GM18505 (cell line): ENCODE results near the gene METTL25B.
"Not testable (repeated sequence)": the region's sequence is repeated elsewhere in the genome, so short reads cannot be mapped to it uniquely, and the experiment has no call there.

Experiments used
- ATAC-seq: cut with Tn5 transposase; IDR thresholded peaks from one replicate; pipeline ENCODE4 v1.9.1; 2021; ENCODE audit not compliant: unreplicated experiment
- POLR2A ChIP-seq: IDR thresholded peaks from 4 replicates; pipeline ENCODE4 v1.6.1; 2011; ENCODE audit warnings: borderline replicate concordance; ENCODE audit not compliant: insufficient read depth, insufficient read length; ENCODE audit errors: extremely low read depth

Gene METTL25B

DNA sequence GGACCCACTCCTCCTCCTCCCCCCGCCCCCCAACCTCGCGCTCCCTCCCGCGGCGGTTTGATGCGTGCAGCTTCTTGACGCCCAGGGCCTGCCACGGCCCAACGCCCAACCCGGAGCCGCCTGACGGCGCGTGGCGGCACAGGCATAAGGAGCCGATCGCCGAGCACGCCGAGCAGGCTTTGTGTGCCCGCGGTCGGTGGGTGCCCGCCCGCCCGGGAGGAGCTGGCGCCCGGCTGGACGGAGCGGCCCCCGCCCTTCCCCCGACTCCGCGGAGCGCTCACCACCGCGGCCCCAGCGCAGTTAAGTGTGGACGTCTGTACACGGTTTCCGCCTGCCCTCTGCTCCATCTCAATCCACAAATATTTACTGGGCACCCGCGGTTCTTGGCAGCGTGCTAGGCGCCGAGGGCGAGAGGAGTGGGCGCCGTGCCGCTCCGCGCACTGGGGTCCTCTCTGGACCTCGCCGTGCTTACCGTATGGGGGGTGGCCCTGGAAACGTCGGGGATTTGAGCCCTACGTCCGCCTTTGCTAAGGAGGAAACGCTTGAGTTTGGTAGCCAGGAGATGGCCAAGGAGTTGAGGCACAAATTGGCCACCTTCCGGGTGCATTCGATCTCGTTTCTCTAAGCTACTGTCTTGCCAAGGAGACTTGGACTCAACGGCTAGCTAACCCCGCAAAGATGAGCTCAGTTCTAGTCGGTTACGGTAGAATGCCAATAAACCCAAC is 23.6 kb downstream of the METTL25B start:
- ATAC-seq, result peak; percentile 64
- peak; percentile 71 for TF ChIP-seq POLR2A

DNA sequence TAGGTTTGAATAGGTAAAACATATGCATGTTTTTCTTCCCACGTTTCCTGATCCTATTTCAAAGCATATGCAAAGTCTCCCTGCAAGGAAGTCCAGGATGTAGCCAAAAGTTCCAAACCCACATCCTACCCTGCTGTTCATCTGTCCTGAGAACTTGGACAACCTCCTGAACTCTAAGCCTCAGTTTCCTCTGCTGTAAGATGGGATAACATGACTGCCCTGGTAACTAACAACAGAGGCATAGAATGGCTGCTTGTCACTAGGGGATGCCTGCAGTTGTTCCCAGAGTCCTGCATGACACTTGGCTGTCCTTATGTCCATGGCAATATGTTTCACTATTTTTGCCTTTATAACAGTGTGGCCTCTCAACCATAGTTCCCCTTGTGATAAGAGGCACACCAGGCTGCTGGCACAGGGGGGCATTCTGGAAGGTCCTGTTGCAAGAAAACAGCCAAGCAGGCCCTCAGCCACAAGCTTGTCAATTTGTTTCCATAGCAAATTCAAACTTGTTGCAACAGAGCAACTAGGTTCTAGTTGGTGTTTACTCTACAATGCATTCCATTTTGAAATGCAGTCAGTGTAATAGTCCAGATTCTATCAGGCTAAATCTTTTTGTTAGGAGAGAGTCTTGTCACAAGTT is 24.7 kb downstream of the METTL25B start:
- no peak for ATAC-seq
- TF ChIP-seq POLR2A, result no peak

DNA sequence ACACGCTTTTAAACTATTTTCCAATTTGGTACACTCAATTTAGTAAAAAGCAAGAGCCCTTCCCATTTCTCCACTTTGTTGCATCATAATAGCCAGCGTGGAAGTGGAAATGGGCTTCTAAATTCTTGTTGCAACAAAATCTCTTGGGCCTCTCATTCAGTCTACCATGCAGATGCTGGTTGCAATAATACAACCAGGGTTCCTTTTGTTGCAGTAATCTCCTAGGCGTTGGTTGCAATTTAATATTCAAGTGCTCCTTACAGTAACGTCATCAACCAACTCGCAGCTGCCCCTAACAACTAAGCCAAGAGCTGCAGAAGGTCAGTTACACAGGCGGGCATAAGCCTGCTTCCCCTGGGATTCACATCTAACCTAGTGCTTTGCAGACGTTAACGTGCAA is 25.9 kb downstream of the METTL25B start:
- TF ChIP-seq POLR2A, result no peak
- ATAC-seq, result no peak

DNA sequence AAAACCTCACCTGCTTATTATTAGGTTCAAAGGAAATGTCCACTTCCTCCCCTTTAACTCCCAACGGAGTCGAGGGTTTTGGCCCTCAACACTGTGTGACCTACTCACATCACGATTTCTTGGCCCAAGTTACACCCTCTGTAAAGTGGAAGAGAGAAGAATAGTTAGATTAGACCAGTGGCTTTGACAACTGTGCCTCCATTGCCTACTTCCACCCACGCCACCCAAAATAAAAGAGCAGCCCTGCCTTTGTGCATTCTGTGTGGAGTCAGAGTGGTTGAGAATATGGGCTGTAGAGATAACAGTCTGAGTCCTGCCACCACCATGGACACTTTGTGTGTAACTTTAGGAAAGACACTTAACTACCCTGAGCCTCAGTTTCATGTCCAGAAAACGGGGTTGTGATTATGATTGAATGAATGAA is 27.3 kb downstream of the METTL25B start:
- ATAC-seq, result no peak

DNA sequence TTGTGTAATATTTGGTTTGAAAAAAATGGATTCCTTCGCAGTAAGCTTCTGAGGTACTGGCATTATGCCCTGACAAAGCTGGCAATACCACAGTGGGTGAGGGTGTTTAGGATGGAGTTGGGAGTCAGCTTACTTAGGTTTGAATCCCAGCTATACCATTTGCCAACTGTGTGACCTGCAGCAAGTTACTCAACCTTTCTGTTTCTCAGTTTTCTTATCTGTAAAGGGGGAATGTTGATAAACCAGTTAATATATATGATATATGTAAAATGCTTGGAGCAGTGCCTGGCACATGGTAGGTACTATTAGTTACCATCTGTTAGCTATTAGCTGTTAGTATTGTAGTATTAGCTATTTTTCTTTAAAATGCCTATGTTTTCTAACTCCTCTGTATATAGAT is 28.1 kb downstream of the METTL25B start:
- no peak for TF ChIP-seq POLR2A
- ATAC-seq, result no peak

More for the DNA sequence above, 27.3 kb downstream of the METTL25B start:
- TF ChIP-seq POLR2A, result no peak

DNA sequence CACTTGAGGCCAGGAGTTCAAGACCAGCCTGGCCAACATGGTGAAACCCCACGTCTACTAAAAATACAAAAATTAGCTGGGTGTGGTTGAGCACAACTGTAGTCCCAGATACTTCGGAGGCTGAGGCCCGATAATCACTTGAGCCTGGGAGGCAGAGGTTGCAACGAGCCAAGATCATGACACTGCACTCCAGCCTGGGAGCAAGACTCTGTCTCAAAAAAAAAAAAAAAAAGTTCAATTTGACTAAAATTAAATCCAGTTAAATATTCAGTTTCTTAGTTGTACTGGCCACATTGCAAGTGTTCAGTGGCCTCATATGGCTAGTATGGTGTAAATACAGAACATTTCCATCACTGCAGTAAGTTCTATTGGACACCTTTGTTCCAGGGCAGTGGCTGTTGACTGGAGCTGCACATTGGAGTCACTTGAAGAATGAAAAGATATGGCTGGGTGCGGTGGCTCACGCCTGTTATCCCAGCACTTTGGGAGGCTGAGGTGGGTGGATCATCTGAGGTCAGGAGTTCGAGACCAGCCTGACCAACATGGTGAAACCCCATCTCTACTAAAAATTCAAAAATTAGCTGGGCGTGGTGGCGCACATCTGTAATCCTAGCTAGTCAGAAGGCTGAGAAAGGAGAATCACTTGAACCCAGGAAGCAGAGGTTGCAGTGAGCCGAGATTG is 29.4 kb downstream of the METTL25B start:
- not testable (repeated sequence) for ATAC-seq

DNA sequence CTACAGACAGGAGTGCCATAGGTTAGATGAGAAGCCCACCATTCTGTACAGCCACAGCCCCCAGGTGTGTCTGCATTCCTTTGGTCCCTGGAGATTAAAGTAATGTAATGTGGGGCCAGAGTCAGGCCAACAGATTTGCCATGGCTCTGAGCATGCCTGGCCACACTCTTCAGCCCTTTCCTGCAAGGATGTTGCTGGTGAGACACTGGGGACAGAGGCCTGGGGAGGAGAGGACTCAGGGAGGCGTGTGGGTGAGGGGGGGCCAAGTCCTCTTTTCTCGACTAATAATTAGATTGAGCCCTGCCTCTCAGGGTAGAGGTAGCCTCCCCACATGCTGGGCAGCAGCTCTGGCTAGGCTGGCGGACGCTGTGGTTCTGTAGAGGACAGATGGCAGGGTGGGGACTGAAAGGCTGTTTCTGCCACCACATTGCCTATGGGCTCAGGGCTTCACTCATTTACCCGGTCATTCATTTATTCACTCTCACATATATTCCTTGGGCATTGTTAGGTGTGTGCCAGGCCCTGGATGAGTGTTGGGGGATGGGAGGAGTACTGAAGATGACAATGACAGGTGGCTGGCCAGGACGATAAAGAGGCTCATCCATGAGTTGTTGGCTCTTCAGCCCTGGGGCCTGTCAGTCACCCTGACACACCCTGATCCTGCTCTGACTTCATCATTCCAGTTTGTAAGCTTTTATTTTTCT is 32.0 kb downstream of the METTL25B start:
- ATAC-seq, result no peak
- TF ChIP-seq POLR2A, result no peak

DNA sequence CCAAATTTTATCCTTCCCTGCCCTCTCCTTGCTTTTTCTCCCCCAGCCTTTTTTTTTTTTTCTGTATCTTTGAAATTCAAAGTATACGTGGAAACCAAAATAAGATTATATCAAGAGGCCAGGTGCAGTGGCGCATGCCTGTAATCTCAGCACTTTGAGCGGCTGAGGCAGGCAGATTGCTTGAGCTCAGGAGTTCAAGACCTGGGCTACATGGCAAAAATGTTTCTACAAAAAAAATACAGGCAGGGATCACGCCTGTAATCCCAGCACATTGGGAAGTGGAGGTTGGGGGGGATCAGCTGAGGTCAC is 32.5 kb downstream of the METTL25B start:
- no peak for TF ChIP-seq POLR2A
- ATAC-seq, result no peak

DNA sequence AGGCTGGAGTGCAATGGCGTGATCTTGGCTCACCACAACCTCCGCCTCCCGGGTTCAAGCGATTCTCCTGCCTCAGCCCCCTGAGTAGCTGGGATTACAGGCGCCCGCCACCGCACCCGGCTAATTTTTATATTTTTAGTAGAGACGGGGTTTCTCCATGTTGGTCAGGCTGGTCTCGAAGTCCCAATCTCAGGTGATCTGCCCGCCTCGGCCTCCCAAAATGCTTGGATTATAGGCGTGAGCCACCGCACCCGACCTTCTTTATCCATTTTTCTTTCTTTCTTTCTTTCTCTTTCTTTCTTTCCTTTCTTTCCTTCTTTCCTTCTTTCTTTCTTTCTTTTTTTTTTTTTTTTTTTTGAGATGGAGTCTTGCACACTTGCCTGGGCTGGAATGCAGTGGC is 36.9 kb downstream of the METTL25B start:
- ATAC-seq, result not testable (repeated sequence)

DNA sequence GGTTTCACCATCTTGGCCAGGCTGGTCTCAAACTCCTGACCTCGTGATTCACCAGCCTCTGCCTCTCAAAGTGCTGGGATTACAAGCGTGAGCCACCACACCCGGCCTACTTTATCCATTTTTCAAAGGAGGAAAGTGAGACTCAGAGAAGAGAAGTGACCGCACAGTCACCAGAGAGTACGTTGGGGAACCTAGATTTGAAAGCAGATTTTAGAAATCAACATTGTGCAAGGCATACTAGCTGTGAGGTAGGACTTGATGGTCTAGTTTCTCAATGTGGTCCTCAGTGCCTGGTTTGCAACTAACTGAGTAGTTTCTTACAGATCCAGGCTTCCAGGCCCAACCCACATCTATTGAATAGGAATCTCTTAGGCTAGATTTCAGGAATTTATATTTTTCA is 37.4 kb downstream of the METTL25B start:
- TF ChIP-seq POLR2A, result no peak
- ATAC-seq, result no peak

DNA sequence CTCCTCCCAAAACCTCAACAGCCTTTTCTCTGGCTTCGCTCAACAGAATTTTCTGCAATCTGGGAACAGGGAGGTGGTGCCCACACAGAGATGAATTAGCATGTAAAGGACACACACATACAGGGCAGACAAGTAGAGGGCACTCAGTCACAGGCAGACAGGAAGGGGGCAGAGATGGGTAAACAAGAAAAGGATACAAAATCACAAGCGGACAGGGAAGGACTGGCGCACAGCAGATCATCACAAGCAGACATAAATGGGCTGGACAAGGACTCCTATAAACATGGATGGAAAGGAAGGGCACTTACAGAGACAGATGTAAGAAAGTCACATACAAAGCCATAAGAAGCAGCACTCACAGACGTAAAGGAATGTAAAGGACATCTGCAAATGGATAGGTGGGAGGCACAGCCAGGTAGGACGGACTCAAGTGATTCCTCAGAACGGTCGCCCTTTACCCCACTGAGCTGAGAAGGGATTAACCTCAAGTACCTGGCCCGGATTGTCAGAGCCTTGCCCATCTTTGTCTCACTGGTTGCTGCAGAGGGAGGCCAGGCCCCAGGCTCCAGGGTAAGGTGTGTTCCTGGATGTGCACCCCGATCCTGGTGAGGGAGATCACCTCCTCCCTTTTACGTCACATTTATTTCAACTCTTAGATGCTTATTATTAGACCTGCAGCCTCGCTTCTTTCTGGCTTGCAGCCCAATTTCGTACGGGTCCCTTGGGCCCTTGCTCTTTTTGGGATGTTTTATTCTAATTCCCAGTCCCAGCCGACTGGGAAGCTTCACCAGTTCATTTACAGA is 38.2 kb downstream of the METTL25B start:
- ATAC-seq, result peak; percentile 16
- peak; percentile 56 for TF ChIP-seq POLR2A

DNA sequence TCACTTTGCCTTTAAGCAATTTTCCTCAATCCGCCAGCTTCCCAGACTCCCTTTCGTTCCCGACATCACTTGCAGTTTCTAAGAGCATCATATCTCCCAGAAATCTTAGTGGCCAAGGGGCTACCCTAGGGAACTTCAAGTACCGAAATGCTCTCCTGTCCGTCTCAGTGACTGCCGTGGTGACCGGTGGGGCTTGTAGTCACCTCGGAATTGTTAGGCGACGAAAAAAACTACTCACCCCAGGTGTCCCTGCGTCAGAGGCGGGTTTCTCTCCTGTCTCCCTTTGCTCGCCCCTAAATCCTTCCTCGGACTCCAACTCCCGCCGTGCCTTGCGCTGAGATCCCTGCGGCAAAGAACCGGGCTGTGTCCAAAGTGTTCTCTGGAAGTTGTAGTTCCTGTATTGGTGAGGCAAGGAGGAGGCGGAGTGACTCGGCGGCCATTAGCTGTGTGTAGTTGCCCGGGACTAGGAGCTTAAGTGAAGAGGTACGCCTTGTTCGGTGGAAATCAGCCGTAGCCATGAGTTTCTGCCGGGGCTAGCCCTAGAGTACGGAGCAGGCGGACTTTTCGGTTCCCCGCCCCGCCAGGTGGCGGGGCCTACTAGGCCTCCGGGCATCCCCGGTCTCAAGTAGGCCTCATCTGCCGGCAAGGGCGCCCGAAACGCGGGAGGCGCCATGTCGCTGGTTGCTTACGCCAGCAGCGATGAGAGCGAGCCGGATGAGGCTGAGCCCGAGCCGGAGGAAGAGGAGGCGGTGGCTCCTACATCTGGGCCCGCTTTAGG is 39.0 kb downstream of the METTL25B start, which contains the start of gene PRCC:
PRCC (plus strand) TSS at position 435 of the 778 bp plus-strand sequence; CDS start at position 672, 237 bp downstream.
- TF ChIP-seq POLR2A, result peak; percentile 32
- peak; percentile 90 for ATAC-seq
